HG02763 (cell line): Measurements from ENCODE around the gene SRRT.
"Not testable (repeated sequence)": the region's sequence is repeated elsewhere in the genome, so short reads cannot be mapped to it uniquely, and the experiment has no call there.

ENCODE experiments used
- ATAC-seq: cut with Tn5 transposase; IDR thresholded peaks from one replicate; pipeline ENCODE4 v1.9.1; 2021; ENCODE audit warnings: mild to moderate bottlenecking, moderate library complexity; ENCODE audit not compliant: unreplicated experiment

The SRRT gene

DNA sequence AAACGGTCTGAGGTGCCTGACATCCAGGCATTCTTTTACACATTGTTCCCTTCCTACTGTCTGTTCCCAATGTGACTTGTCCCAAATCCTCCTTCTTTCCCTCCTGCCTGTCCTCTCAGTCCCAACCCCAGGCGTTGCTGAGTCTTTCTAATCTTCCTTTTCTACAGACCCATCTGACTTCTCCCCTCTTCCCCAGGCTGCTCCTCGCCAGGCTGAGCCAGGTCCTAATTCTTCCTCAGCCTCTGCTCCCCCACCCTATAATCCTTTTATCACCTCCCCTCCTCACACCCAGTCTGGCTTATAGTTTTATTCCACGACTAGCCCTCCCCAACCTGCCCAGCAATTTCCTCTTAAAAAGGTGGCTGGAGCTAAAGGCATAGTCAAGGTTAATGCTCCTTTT lies 48.7 kb downstream of the SRRT start:
- not testable (repeated sequence) for ATAC-seq

DNA sequence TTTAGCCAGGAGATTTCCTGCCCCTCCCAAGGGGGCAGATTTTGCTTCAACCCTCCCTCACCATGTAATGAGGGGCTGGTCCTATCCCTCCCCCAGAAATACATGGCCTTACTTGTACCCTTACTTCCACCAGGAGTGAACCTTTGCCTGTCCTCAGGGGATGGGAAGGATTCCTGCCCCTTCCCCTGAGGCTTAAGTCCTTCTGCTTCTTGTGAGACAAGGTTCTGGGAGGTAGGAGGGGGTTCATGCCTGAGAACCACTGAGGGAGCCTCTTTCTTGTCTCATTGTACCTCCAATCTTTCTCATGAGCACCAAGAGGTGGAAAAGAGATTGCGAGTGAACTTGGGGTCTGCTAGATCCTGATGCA lies 54.9 kb downstream of the SRRT start:
- ATAC-seq = no peak

- ATAC-seq = no peak
These were observed 58.8 kb downstream of the SRRT start for GRCh38 chr7:100933734-100934133.

DNA sequence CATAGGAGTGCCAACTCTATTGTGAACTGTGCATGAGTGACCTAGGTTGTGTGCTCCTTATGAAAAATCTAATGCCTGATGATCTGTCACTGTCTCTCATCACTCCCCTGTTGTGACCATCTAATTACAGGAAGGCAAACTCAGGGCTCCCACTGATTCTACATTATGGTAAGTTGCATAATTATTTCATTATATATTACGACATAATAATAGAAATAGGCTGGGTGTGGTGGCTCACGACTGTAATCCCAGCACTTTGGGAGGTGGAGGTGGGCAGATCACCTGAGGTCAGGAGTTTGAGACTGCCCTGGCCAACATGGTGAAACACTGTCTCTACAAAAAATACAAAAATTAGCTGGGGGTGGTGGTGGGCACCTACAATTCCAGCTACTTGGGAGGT lies 60.5 kb downstream of the SRRT start:
- not testable (repeated sequence) for ATAC-seq

- ATAC-seq = not testable (repeated sequence)
These were observed 61.3 kb downstream of the SRRT start for GRCh38 chr7:100936167-100936566.
